HG03432 (cell line): Measurements from ENCODE around the gene KLHL30.

Source experiments
- ATAC-seq: cut with Tn5 transposase; IDR thresholded peaks from one replicate; pipeline ENCODE4 v1.9.1; 2021; ENCODE audit warnings: mild to moderate bottlenecking, moderate library complexity; ENCODE audit not compliant: unreplicated experiment

Gene KLHL30

GRCh38 chr2:238117199-238118154 is 21.0 kb upstream of the KLHL30 start:
- ATAC-seq, result no peak

GRCh38 chr2:238119756-238120462 is 18.6 kb upstream of the KLHL30 start:
- no peak for ATAC-seq

GRCh38 chr2:238120463-238121298 is 17.8 kb upstream of the KLHL30 start:
- no peak for ATAC-seq

GRCh38 chr2:238121511-238122286 is 16.8 kb upstream of the KLHL30 start:
- no peak for ATAC-seq

GRCh38 chr2:238122287-238123217 is 15.9 kb upstream of the KLHL30 start:
- no peak for ATAC-seq

GRCh38 chr2:238123218-238123971 is 15.1 kb upstream of the KLHL30 start:
- no peak for ATAC-seq

GRCh38 chr2:238123991-238124470 is 14.4 kb upstream of the KLHL30 start:
- ATAC-seq, result no peak

GRCh38 chr2:238124488-238125126 is 13.9 kb upstream of the KLHL30 start:
- no peak for ATAC-seq

- ATAC-seq, result no peak
Measured at GRCh38 chr2:238125127-238125885, 13.2 kb upstream of the KLHL30 start.

- no peak for ATAC-seq
Measured at GRCh38 chr2:238126338-238126737, 12.1 kb upstream of the KLHL30 start.

- no peak for ATAC-seq
Measured at GRCh38 chr2:238126775-238127164, 11.7 kb upstream of the KLHL30 start.

- peak; percentile 61 for ATAC-seq
Measured at GRCh38 chr2:238127165-238128060, 11.1 kb upstream of the KLHL30 start.

GRCh38 chr2:238128061-238128440 is 10.4 kb upstream of the KLHL30 start:
- ATAC-seq, result no peak

- no peak for ATAC-seq
Measured at GRCh38 chr2:238128534-238129001, 9.9 kb upstream of the KLHL30 start.

- ATAC-seq, result no peak
Measured at GRCh38 chr2:238129166-238130010, 9.1 kb upstream of the KLHL30 start.
